Fibroblast of lung (primary cell): ENCODE measurements around the gene PROX2.

ENCODE experiments used
- EZH2 ChIP-seq: IDR thresholded peaks from 2 replicates; pipeline ENCODE4 v1.5.1; 2012; ENCODE audit warnings: low read length, control low read depth, mild to moderate bottlenecking; ENCODE audit errors: missing control alignments
- TF ChIP-seq, protein P1 (sequence below), 2 donors: IDR thresholded peaks in 1 of 2; conservative IDR thresholded peaks in 1 of 2; 1 replicate in 1 of 2; 2 replicates in 1 of 2; pipeline ENCODE4 v1.5.1; 2011 to 2012; ENCODE audit warnings: low read length in 2 of 2, control low read depth in 1 of 2, inconsistent platforms in 1 of 2, low read depth in 1 of 2, mild to moderate bottlenecking in 1 of 2

DNA sequence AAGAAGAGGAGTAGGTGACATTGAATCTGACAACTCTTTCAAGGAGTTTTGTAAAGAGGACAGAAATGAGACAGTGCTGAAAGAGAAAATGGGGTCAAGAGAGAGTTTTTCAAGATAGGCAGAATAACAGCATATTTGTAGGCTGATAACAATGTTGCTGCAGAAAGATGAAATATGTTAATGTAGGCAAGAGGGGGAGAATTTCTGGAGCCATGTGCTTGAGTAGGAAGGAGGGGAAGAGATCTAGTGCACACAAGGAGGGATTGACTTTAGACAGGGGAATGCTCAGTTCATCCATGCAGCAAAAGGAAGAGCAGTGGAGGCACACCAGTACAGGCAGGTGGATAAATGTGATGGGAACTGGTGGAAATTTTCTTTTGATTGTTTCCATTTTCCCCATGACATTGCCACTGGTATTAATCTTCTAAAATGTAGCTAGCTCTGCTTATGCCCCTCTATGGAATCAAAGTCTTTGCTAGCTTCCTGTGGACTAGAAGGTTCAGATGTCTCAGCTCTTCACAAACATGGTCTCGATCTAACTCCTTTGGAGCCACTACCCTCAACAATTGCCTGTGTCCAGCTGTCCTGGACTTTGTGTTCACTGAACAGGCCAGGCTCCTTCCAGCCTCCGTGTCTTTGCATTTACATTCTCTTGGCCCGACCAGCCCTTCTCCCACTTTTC, 9.1 kb downstream of the PROX2 start:
- TF ChIP-seq, protein P1, sequence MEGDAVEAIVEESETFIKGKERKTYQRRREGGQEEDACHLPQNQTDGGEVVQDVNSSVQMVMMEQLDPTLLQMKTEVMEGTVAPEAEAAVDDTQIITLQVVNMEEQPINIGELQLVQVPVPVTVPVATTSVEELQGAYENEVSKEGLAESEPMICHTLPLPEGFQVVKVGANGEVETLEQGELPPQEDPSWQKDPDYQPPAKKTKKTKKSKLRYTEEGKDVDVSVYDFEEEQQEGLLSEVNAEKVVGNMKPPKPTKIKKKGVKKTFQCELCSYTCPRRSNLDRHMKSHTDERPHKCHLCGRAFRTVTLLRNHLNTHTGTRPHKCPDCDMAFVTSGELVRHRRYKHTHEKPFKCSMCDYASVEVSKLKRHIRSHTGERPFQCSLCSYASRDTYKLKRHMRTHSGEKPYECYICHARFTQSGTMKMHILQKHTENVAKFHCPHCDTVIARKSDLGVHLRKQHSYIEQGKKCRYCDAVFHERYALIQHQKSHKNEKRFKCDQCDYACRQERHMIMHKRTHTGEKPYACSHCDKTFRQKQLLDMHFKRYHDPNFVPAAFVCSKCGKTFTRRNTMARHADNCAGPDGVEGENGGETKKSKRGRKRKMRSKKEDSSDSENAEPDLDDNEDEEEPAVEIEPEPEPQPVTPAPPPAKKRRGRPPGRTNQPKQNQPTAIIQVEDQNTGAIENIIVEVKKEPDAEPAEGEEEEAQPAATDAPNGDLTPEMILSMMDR (conservative IDR thresholded peaks at IDR 0.05 in 1 of 2, IDR thresholded peaks at IDR 0.05 in 1 of 2; ENCODE audit: low read depth in 1 of 2, low read length in 2 of 2): no peak
- TF ChIP-seq EZH2: no peak
